ENCODE measurements around the gene SMPD3.

SMPD3 gene

GRCh38 chr16:68401871-68402747 lies 46.2 kb downstream of the SMPD3 start:
- no peak for DNase-seq

GRCh38 chr16:68400924-68401460 lies 47.3 kb downstream of the SMPD3 start:
- no peak for DNase-seq

- DNase-seq: no peak
Measured at GRCh38 chr16:68400083-68400923, 48.0 kb downstream of the SMPD3 start.

GRCh38 chr16:68399456-68399855 lies 48.9 kb downstream of the SMPD3 start:
- no peak for DNase-seq

- DNase-seq: no peak
Measured at GRCh38 chr16:68397710-68398201, 50.6 kb downstream of the SMPD3 start.

GRCh38 chr16:68396481-68396880 lies 51.8 kb downstream of the SMPD3 start:
- no peak for DNase-seq

GRCh38 chr16:68395815-68396214 lies 52.5 kb downstream of the SMPD3 start:
- DNase-seq: no peak

- DNase-seq: no peak
Measured at GRCh38 chr16:68395167-68395786, 53.0 kb downstream of the SMPD3 start.

GRCh38 chr16:68393333-68393732 lies 55.0 kb downstream of the SMPD3 start:
- no peak for DNase-seq

GRCh38 chr16:68389750-68390371 lies 58.4 kb downstream of the SMPD3 start:
- no peak for DNase-seq

GRCh38 chr16:68389006-68389405 lies 59.3 kb downstream of the SMPD3 start:
- no peak for DNase-seq

GRCh38 chr16:68388124-68388523 lies 60.2 kb downstream of the SMPD3 start:
- DNase-seq: no peak

- no peak for DNase-seq
Measured at GRCh38 chr16:68387301-68387700, 61.0 kb downstream of the SMPD3 start.

- DNase-seq: no peak
Measured at GRCh38 chr16:68386628-68387027, 61.7 kb downstream of the SMPD3 start.

- DNase-seq: no peak
Measured at GRCh38 chr16:68385371-68385770, 62.9 kb downstream of the SMPD3 start.

- DNase-seq: no peak
Measured at GRCh38 chr16:68384288-68385161, 63.8 kb downstream of the SMPD3 start.

GRCh38 chr16:68383858-68384257 lies 64.5 kb downstream of the SMPD3 start:
- no peak for DNase-seq

- DNase-seq: no peak
Measured at GRCh38 chr16:68382296-68382718, 66.0 kb downstream of the SMPD3 start.

GRCh38 chr16:68381363-68381724 lies 67.0 kb downstream of the SMPD3 start:
- no peak for DNase-seq

GRCh38 chr16:68380676-68381362 lies 67.5 kb downstream of the SMPD3 start:
- no peak for DNase-seq

- no peak for DNase-seq
Measured at GRCh38 chr16:68380348-68380670, 68.0 kb downstream of the SMPD3 start.
